Measurements from ENCODE around the gene SLC35F1. TPM values are rescaled to one million over a fixed set of nuclear protein-coding genes. Genes with fewer than 3 reads are reported as not detected.

SLC35F1 gene
- total RNA-seq, 2 experiments from 2014 or later, result 0.09 TPM

DNA sequence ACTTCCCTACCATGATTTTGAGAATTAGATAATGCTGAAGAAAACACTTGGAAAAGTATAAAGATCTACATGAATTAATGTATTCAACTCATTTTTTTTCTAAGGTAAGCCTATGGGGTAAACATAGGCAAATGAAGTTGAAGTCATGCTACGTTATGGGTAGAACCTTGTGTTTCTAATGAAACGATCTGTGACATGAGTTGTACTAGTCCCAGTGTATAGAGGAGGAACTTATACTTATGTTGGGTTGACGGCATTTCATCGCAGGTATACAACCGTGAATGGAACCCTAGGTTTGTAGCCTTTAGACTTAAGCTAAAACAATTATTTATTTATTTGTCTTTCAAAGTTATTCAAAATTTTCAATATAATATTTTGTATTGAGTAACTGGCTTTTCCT, 2.6 kb downstream of the SLC35F1 start:
- H3K27ac Mint-ChIP-seq, result no peak overlapping the region
- H3K27me3 Mint-ChIP-seq, result peaks cover 52% of the 10 kb centered on the region
- H3K4me3 Mint-ChIP-seq, result no peak overlapping the region
- no peaks in the 10 kb centered on the region for H3K9me3 Mint-ChIP-seq
- DNase-seq (no peak), ATAC-seq (no peak)
- TF ChIP-seq, protein P1, sequence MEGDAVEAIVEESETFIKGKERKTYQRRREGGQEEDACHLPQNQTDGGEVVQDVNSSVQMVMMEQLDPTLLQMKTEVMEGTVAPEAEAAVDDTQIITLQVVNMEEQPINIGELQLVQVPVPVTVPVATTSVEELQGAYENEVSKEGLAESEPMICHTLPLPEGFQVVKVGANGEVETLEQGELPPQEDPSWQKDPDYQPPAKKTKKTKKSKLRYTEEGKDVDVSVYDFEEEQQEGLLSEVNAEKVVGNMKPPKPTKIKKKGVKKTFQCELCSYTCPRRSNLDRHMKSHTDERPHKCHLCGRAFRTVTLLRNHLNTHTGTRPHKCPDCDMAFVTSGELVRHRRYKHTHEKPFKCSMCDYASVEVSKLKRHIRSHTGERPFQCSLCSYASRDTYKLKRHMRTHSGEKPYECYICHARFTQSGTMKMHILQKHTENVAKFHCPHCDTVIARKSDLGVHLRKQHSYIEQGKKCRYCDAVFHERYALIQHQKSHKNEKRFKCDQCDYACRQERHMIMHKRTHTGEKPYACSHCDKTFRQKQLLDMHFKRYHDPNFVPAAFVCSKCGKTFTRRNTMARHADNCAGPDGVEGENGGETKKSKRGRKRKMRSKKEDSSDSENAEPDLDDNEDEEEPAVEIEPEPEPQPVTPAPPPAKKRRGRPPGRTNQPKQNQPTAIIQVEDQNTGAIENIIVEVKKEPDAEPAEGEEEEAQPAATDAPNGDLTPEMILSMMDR (IDR thresholded peaks at IDR 0.05), result no peak
- H3K36me3 Mint-ChIP-seq (ENCODE audit: low read depth), result no peaks in the 10 kb centered on the region
- CTCF ChIA-PET, result no interaction called here
- POLR2A ChIA-PET, result no interaction called here
- intact Hi-C loops (cut with micrococcal nuclease), result no loop called here
- peaks cover 5% of the 10 kb centered on the region for H3K4me1 Mint-ChIP-seq (ENCODE audit: low read depth)

DNA sequence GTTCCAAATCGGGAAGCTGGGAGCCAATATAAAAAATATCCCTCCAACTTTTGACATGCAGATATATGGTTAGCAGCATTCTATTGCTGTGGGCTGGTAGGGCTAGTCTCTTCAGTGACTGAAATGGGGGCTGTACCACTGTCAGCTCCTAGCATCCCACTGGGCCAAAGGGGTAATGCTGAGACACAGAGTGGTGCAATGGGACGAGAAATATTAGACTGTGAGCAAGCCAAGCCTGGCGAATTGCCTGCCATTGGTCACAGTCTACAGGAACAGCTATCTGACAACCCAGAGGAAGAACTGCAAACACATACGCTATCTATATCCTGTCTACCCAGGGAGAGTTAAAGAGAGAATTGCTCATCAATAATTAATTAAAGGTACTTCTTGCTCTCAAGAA, 3.5 kb downstream of the SLC35F1 start:
- H3K27ac Mint-ChIP-seq, result no peak overlapping the region
- ChIA-PET CTCF (no interaction called here), POLR2A (no interaction called here)
- intact Hi-C loops (cut with micrococcal nuclease), result no loop called here
- ATAC-seq, result no peak
- H3K4me1 Mint-ChIP-seq (ENCODE audit: low read depth), result peaks cover 5% of the 10 kb centered on the region
- no peak for DNase-seq
- H3K36me3 Mint-ChIP-seq (ENCODE audit: low read depth), result no peaks in the 10 kb centered on the region
- TF ChIP-seq, protein P1 (IDR thresholded peaks at IDR 0.05), result no peak
- no peak overlapping the region for H3K4me3 Mint-ChIP-seq
- no peaks in the 10 kb centered on the region for H3K9me3 Mint-ChIP-seq
- H3K27me3 Mint-ChIP-seq, result peaks cover 42% of the 10 kb centered on the region

DNA sequence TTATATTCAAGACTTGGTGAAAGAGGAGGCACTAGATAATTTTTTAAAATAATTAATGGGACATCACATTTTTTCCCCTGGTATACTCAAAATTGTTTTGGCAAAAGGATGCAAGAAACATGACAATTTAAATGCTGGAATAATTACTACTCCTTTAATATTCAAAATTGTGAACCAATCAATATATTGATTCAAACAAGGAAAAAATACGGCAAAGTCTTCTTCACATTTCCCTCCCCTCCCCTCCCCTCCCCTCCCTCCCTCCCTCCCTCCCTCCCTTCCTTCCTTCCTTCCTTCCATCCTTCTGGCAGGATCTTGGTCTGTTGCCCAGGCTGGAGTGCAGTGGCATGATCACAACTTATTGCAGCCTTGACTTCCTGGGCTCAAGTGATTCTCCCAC, 4.1 kb downstream of the SLC35F1 start:
- no peak overlapping the region for H3K4me3 Mint-ChIP-seq
- H3K9me3 Mint-ChIP-seq, result no peaks in the 10 kb centered on the region
- ChIA-PET CTCF (no interaction called here), POLR2A (no interaction called here)
- TF ChIP-seq, protein P1 (IDR thresholded peaks at IDR 0.05), result no peak
- H3K4me1 Mint-ChIP-seq (ENCODE audit: low read depth), result peaks cover 5% of the 10 kb centered on the region
- peaks cover 37% of the 10 kb centered on the region for H3K27me3 Mint-ChIP-seq
- ATAC-seq (no peak), DNase-seq (no peak)
- intact Hi-C loops (cut with micrococcal nuclease), result no loop called here
- no peak overlapping the region for H3K27ac Mint-ChIP-seq
- no peaks in the 10 kb centered on the region for H3K36me3 Mint-ChIP-seq (ENCODE audit: low read depth)

DNA sequence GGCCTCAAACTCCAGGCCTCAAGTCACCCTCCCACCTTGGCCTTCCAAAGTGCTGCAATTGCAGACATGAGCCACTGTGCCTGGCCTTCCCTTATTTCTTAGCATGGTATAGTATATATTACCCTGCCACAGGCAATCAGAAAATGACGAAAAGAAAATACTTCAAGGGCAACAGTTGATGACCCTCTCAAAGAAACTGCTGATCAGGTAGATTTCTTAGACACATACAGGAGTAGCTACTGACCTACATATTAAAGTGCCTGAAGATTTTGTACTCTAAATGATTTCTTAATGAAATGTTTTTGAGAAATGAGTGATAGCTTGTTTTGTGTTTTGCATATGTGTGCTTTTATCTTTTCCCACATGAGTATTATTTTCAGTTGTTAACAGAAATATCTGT, 4.6 kb downstream of the SLC35F1 start:
- ATAC-seq (no peak), DNase-seq (no peak)
- peaks cover 5% of the 10 kb centered on the region for H3K4me1 Mint-ChIP-seq (ENCODE audit: low read depth)
- no peak overlapping the region for H3K4me3 Mint-ChIP-seq
- intact Hi-C loops (cut with micrococcal nuclease), result no loop called here
- TF ChIP-seq, protein P1 (IDR thresholded peaks at IDR 0.05), result no peak
- peaks cover 32% of the 10 kb centered on the region for H3K27me3 Mint-ChIP-seq
- H3K36me3 Mint-ChIP-seq (ENCODE audit: low read depth), result no peaks in the 10 kb centered on the region
- ChIA-PET CTCF (no interaction called here), POLR2A (no interaction called here)
- H3K9me3 Mint-ChIP-seq, result no peaks in the 10 kb centered on the region
- no peak overlapping the region for H3K27ac Mint-ChIP-seq

DNA sequence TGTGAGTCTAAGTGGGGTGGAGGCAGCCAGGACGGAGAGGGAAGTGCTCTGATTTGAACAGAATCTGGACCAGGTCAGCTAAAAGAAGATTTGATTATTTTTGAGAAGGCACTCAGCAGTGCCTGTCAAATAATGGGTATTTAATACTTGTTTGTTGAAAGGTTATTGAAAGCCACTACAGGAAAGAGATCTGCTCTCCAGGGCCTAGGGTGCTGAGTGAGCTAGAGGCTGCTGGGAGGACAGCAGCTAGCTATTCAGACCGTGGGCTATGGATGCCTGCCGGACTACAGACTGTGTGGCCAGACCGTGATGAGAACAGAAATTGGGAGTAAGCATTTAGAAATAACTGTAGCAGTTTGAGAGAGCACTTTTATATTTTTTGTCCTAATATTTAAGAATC, 8.8 kb downstream of the SLC35F1 start:
- ChIA-PET POLR2A (no interaction called here), CTCF (no interaction called here)
- DNase-seq (no peak), ATAC-seq (no peak)
- TF ChIP-seq, protein P1 (IDR thresholded peaks at IDR 0.05), result no peak
- H3K4me3 Mint-ChIP-seq, result no peak overlapping the region
- H3K36me3 Mint-ChIP-seq (ENCODE audit: low read depth), result no peaks in the 10 kb centered on the region
- peaks cover 13% of the 10 kb centered on the region for H3K27me3 Mint-ChIP-seq
- H3K9me3 Mint-ChIP-seq, result no peaks in the 10 kb centered on the region
- H3K4me1 Mint-ChIP-seq (ENCODE audit: low read depth), result no peaks in the 10 kb centered on the region
- intact Hi-C loops (cut with micrococcal nuclease), result no loop called here
- H3K27ac Mint-ChIP-seq, result no peak overlapping the region

Measured in activated CD8-positive, alpha-beta T cell treated with anti-CD3 and anti-CD28 coated beads for 36 hours (primary cell).